Stimulated activated CD4-positive, alpha-beta T cell treated with anti-CD3 and anti-CD28 coated beads, TNF-alpha, amount 100 ng/mL, for 48 hours (primary cell): ENCODE measurements around the gene RPL18A.

Experiments
- DNase-seq, 3 donors: peaks; one replicate each; pipeline ENCODE4 v3.0.0-alpha.2; 2020; ENCODE audit warnings: low read depth in 3 of 3

The RPL18A gene

GRCh38 chr19:17909003-17909732 lies 49.5 kb downstream of the RPL18A start:
- DNase-seq = no peak

GRCh38 chr19:17910791-17911360 lies 51.2 kb downstream of the RPL18A start:
- DNase-seq = no peak
